GM18858 (cell line): ENCODE measurements around the gene TRAPPC13.
"Not testable (repeated sequence)": the region's sequence is repeated elsewhere in the genome, so short reads cannot be mapped to it uniquely, and the experiment has no call there.

Experiments used
- ATAC-seq: cut with Tn5 transposase; IDR thresholded peaks from one replicate; pipeline ENCODE4 v1.9.1; 2021; ENCODE audit not compliant: unreplicated experiment

TRAPPC13 gene

GRCh38 chr5:65624571-65625555 lies at the start of gene TRAPPC13, which contains the start of gene SHLD3:
Gene TRAPPC13 (plus strand): TSS chr5:65625027. CDS start chr5:65625061, 34 bp downstream.
Gene SHLD3 (plus strand): TSS chr5:65625027. CDS start chr5:65629588, 4,561 bp downstream.
- ATAC-seq, result peak; percentile 44

GRCh38 chr5:65577141-65577540 lies 47.7 kb upstream of the TRAPPC13 start:
- ATAC-seq, result no peak

GRCh38 chr5:65588694-65589093 lies 36.1 kb upstream of the TRAPPC13 start:
- ATAC-seq, result no peak

- not testable (repeated sequence) for ATAC-seq
These were observed 23.1 kb upstream of the TRAPPC13 start for GRCh38 chr5:65601761-65602160.

GRCh38 chr5:65611524-65611923 lies 13.3 kb upstream of the TRAPPC13 start:
- no peak for ATAC-seq

GRCh38 chr5:65612298-65612907 lies 12.4 kb upstream of the TRAPPC13 start:
- ATAC-seq, result no peak

- no peak for ATAC-seq
These were observed 4.8 kb upstream of the TRAPPC13 start for GRCh38 chr5:65620021-65620420.

- not testable (repeated sequence) for ATAC-seq
These were observed 2.9 kb upstream of the TRAPPC13 start for GRCh38 chr5:65621961-65622360.

GRCh38 chr5:65623482-65623881 lies 1.3 kb upstream of the TRAPPC13 start:
- ATAC-seq, result no peak

GRCh38 chr5:65624025-65624570 lies 729 bp upstream of the TRAPPC13 start, which contains the start of gene TRIM23:
Gene TRIM23 (minus strand): TSS chr5:65624333. CDS start chr5:65624274, 59 bp downstream.
- ATAC-seq, result peak; percentile 91

- no peak for ATAC-seq
These were observed 916 bp downstream of the TRAPPC13 start for GRCh38 chr5:65625743-65626142.

- ATAC-seq, result no peak
These were observed 6.2 kb downstream of the TRAPPC13 start for GRCh38 chr5:65630981-65631380.

GRCh38 chr5:65640240-65640639 lies 15.4 kb downstream of the TRAPPC13 start:
- no peak for ATAC-seq

- ATAC-seq, result no peak
These were observed 22.1 kb downstream of the TRAPPC13 start for GRCh38 chr5:65646938-65647337.

GRCh38 chr5:65647941-65648340 lies 23.1 kb downstream of the TRAPPC13 start:
- no peak for ATAC-seq

- ATAC-seq, result no peak
These were observed 26.3 kb downstream of the TRAPPC13 start for GRCh38 chr5:65651144-65651543.

- ATAC-seq, result no peak
These were observed 29.9 kb downstream of the TRAPPC13 start for GRCh38 chr5:65654713-65655112.

GRCh38 chr5:65663804-65664521 lies 39.1 kb downstream of the TRAPPC13 start:
- no peak for ATAC-seq

GRCh38 chr5:65668696-65669095 lies 43.9 kb downstream of the TRAPPC13 start:
- no peak for ATAC-seq

GRCh38 chr5:65672796-65673195 lies 48.0 kb downstream of the TRAPPC13 start:
- no peak for ATAC-seq

- ATAC-seq, result no peak
These were observed 49.9 kb downstream of the TRAPPC13 start for GRCh38 chr5:65674749-65675148.
